NCI-H748 (cell line): ENCODE data around the gene MYL12A.
A peak's percentile ranks its signal among the peaks of the same experiment; 100 is the strongest.
"Not testable (repeated sequence)": the region's sequence is repeated elsewhere in the genome, so short reads cannot be mapped to it uniquely, and the experiment has no call there.

Experiments
- DNase-seq: peaks from one replicate; lab custom pipeline; 2025; ENCODE audit not compliant: unreplicated experiment; lab: John Stamatoyannopoulos, UW

Gene MYL12A

DNA sequence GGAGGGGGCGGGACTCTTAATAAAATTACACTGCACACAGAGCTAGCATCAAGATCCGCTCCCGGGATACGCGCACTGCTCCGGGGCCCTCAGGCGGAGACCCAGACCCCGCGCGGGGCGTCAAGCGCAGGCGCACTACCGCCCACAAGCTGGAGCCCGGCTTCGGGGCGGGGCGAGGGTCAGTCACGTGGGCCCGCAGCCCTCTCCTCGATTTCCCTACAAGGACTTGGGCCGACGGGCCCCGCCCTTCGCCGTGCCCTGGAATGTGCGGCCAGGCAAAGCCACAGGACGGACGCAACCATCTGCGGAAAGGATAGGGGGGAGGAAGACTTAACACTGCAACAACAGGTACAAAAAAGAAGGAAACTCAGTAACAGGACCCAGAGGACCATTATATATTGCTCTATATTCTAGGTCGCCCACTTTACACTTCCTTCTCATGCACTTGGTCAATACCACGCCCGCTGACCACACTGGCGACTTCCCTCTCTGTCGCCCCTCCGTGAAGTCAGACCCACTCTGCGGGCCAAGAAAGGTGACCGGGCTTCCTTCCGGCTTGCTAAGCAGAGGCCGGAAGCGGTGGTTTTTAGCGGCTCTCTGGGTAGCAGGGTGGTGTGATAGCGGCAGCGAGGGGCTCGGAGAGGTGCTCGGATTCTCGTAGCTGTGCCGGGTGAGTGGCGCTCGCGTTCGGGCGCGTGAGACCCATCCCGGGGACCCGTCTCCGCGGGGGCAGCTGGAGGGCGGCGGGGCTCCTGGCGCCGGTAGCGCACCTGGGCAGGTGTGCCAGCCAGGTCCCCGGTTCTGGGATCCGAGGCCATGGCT, at the start of gene MYL12A:
Gene MYL12A, plus strand, starts transcription at position 562 of the 822 bp plus-strand sequence. CDS start 5,447 bp downstream, outside the sequence.
- peak; percentile 98 for DNase-seq

DNA sequence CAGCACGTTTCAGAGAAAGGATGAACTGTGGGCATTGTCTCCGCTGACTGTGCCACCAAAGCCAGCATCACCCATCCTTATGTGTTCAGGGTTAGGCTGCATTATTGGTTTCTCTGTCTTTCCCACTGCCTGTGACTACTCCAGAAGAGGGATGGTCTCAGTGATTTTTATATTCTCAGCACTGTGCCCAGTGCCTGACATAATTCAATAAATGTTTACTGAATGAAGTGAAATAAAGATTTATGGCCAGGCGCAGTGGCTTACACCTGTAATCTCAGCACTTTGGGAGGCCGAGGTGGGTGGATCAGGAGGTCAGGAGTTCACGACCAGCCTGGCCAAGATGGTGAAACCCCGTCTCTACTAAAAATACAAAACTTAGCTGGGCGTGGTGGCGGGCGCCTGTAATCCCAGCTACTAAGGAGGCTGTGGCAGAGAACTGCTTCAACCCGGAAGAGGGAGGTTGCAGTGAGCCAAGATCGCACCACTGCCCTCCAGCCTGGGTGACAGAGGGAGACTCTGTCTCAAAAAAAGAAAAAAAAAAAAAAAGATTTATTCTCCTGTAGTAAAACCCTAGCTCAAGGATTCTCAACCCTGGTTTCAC, 49.2 kb upstream of the MYL12A start:
- DNase-seq: not testable (repeated sequence)

DNA sequence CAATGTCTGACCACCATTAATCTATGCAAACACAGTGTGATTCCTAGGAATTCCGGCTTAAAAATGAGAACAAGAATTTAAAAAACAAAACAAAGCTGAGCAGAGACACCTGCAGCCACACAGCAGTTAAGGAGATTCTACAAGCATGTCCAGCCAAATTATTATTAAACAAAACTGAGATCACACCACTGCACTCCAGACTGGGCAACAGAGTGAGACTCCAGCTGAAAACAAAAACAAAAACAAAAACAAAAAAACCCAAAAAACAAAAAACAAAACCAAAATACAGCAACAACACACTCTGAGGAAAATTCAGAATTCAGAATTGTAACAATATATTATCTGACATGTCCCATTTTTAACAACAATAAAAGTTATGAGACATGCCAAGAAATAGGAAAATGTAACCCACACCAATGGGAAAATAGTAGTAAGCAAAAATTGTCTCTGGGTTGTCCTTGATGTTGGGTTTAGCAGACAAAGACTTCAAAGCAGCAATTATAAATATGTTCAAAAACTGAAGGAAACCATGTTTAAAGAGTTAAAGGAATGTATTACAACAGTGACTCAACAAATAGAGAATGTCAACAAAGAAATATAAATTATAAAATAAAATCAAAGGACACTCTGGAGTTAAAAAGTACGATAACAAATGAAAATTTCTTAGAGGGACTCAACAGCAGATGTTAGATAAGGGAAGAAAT, 47.5 kb upstream of the MYL12A start:
- DNase-seq: no peak

DNA sequence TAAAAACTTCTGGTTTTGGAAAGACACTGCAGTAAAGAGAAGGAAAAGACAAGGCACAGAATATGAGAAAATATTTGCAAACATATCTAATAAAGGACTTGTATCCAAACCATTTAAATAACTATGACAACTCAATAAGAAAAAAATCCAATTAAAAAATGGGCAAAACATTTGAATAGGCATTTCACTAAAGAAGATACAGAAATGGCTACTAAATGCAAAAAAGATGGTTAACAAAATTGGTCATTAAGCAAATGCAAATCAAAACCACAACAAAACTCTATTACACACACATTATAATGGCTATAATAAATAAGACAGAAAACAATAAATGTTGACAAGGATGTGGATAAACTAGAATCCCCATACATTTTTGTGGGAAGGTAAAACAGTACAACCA, 42.4 kb upstream of the MYL12A start:
- no peak for DNase-seq

DNA sequence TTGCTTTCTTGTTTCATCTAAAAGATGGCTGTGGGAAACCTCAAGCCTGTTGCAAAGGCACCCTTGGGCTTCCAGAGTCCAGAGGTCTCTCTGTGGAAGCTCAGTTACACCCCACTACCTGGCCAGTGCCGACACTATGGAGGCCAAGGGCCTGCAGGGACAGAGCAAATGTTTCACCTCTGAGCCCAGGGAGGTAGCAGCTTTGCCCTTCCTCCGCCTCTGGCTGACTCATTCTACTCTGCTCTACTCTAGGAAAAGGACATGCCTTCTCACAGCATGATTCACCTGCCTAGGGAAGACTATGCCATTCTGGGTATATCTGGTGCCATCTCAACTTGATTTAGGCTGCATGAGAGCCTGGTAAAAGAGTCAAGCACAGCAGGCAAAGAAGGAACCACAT, 40.0 kb upstream of the MYL12A start:
- DNase-seq: no peak

GRCh38 chr18:3209859-3210569, 37.6 kb upstream of the MYL12A start:
- no peak for DNase-seq

DNA sequence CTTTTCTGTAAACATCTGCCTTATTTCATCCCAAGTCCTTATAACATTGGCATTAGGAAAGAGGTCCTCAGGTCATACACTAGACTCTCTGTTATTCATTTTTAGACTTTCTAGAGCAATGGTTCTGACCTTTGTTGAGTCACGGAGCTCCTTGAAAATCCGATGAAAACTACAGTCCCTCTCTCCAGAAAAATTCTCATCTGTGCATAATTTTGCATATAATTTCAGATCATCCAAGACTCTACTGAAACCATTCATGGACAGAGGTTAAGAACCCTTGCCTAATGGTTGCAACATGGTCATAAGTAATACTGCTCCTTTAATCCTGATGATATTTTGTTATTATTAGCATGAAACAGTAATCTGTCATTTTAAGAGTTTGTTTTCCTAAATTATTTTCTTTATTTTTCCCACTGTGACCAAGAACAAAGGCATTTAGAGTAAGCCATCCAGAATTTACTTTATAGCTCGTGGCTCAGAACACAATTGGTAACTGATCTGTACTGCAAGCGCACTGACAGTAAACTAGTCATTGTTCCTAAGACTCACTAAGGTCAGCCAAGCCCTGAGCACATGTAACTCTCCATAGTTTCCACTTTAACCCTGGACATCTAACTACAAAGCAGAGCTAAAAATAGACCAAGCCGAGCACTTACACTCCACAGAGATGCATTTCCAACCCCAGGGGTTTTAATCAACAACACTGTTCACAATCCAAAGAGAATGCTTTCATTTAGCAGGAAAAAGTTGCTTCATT, 36.2 kb upstream of the MYL12A start:
- no peak for DNase-seq

DNA sequence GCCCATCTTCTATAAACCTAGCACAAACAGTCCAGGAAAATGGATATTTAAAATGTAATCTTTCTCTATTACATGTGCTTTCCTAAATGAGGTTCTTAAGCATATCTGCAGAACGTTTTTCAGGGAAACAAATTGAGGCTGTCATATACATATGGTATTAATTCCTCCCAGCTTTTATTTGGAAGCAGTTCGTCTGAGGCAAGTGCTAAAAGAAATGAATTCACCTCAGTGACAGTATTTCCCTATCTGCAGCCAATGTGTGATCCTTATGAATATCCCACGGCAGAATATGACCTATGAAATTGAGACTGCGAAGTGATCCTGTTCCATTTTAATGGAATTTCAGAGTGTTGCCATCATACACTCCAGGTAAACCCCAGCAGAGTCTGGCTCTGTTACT, 34.9 kb upstream of the MYL12A start:
- DNase-seq: no peak

GRCh38 chr18:3213300-3214059, 34.1 kb upstream of the MYL12A start:
- DNase-seq: no peak

DNA sequence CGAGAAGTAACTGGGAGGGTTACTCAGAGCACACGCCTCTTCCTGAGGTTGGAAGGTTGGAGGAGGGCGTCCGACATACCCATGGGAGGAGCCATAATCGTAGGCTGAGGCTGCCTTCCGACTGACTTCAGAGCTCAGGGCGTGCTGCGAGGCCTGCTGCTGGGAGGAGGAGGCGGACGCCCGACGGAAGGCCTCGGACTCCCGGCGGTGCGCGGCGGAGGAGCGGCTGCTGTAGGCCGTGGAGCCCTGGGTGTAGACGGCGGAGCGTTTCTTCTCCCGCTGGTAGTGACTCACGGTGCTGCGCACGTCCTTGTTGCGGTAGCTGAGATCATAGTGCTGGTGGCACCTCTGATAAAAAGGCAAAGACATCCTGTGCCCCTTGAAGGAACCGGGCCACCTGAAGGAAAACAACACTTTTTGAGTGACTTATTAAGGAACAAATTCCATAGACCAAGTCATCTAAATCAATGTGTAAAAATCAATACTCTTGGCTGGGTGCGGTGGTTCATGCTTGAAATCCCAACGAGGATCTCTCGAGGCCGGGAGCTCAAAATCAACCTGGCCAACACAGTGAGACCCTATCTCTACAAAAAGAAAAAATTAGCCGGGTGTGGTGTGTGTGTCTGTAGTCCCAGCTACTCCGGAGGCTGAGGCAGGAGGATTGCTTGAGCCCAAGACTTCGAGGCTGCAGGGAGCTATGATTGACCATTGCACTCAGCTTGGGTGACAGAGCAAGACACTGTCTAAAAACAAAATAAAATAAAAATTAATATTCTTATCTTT, 32.6 kb upstream of the MYL12A start:
- DNase-seq: no peak

DNA sequence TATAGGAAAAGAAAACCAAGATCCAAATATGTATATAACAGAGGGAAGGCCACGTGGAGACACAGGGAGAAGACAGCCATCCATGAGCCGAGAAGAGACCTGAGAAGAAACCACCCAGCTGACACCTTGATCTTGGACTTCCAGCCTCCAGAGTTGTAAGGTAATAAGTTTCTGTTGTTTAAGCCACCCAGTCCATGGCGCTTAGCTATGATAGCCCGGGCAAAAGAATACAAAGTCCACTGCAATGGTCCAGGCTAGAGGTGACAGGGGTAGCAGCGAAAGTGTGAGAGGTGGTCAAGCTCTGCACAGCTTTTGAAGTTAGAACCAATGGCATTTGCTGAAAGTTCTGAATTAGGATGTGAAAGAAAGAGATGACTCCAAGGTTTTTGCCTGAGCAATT, 30.6 kb upstream of the MYL12A start:
- DNase-seq: no peak

DNA sequence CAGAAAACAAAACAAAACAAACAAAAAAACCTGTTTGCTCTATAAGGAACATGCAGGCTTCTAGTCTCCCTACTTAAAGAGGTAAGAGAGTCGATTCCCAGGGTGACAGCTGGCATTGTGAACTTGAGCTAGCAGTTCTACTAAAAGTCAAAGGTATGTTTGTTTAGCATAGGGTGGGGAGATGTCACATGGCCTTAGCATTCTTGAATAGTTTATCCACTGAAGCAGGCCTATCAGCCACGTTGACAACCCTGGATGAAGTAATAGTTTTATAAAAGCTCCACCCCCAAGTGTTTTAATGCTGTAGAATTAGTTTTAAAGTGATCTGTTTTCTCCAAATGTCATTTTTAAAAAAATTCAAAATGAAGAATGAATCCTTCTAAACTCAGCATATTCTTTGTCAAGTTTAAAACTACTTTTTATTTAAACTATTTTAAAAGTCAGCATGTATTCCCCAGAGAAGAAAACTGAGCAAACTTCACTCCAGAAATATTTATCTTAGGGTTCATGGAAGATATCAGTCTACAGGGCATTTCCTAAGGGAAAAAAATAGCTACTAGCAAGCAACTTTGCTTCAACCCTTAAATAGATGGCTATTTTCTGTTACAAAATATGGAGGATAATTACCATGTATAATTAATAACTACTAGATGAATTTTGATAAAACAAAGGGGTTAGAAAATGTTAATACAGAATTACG, 29.5 kb upstream of the MYL12A start:
- DNase-seq: no peak

DNA sequence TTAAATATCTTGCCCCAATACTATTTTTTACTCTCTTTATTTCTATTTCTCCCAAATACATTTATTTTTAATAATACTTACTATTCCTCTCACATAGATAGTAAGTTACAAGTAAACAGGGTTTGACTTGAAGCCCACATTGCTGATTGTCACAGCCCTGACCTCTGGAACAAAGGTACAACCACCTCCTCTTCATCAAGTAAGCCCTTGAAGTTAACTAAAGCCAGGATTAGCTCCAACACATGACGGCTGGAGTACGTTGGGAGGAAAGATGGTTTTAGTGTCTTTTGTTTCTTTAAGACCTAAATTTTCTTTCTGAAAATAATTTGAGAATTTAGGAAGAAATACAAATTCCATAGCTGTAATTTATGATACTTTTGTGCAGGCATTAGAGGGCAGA, 28.8 kb upstream of the MYL12A start:
- no peak for DNase-seq

DNA sequence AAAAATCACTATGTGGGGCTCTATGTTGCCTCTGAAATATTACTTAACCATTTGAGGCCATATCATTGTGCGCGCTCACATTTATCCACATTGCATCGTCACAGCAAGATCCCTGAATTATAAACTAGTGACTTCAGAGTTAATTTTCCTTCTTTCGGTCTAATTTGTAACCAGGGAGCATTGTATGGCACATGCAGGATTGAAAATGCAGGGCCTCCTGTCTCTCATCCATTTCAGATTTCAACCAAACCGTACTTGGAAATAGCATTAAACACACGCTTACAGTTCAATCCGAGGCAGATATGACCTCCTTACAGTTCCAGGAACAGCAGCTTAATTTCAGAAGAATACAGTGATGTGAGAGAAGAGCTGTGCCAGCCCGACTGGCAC, 28.4 kb upstream of the MYL12A start:
- DNase-seq: no peak

DNA sequence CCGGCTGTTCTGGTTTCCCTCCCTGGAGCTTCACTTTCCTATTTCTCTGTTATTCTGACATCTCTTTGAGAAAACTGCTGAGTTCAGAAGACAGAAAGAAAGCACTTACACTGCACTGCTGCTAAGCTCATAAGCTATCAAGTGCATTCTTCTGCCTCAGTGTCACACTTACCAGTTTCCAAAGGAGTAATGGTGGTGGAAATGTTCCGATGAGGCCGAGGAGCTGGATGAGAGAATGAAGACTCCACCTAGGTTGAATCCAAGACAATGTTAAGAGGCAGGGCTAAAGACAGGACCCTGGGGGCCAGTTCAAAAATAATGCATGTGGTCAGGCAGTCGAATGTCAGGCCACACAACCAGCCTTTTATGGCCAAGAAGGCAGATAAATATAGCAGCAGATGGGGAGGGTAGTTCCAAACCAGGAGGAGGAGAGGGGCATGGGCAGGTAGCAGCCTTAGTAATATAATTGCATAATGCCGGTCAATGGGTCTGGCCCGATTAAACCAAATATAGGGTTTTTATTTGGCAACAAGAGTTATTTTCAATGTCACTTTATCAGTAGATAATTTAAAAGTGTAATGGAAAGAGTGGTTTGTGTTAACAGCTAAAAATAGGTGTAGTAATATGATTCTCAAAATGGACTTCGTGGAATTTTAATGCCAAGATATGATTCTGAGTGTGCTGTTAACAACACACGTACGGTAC, 27.8 kb upstream of the MYL12A start, which contains the start of gene MYOM1:
Gene MYOM1, minus strand, starts transcription at position 338 of the 705 bp plus-strand sequence. CDS start 4,745 bp downstream, outside the sequence.
- no peak for DNase-seq

DNA sequence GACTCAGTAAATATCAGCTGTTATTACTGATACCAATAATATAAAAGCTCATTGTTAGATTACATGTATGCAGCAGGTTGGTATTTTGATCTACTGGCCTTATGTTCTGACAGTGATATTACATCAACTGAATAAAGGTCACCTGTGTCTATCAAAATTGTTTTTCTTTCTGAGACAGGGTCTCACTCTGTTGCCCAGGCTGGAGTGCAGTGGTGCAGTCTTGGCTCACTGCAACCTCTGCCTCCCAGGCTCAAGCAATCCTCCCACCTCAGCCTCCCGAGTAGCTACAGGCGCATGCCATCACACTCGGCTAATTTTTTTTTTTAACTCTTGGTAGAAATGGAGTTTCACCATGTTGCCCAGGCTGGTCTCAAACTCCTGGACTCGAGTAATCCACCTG, 26.7 kb upstream of the MYL12A start:
- not testable (repeated sequence) for DNase-seq

GRCh38 chr18:3221496-3221895, 26.1 kb upstream of the MYL12A start:
- DNase-seq: no peak

GRCh38 chr18:3223356-3223755, 24.2 kb upstream of the MYL12A start:
- DNase-seq: no peak
